Loucy (cell line): ENCODE results near the gene JAZF1.

Experiments
- CTCF ChIP-seq: fragments of 200-600 bp; sonication (generic); conservative IDR thresholded peaks from 2 replicates; pipeline ENCODE4 v1.5.1; 2014; ENCODE audit warnings: mild to moderate bottlenecking, antibody characterized with exemption, low read length
- EZH2phosphoT487 ChIP-seq: fragments of 200-600 bp; IDR thresholded peaks from 2 replicates; pipeline ENCODE4 v1.6.1; 2018; ENCODE audit warnings: antibody characterized with exemption, mild to moderate bottlenecking, moderate library complexity, borderline replicate concordance

DNA sequence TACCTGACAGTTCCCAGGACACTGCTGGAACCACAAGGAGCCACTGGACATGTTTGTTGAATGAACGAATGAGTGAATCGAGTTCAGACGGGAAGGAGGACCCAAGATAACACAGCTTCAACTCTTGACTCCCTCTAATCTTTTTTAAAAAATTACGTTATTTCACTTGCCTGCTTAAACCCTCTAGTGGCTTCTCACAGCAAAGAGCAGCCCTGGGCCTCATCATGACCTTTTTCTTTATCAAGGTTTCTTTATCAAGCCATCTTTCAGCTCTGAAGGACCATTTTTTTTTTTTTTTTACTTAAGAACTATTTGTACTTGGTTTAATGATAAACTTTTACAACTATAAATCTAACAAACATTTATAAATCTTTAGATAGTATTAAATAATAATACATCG is 330.1 kb downstream of the JAZF1 start:
- TF ChIP-seq CTCF (no peak), EZH2phosphoT487 (no peak)
